Smooth muscle cell (in vitro differentiated cells): ENCODE measurements around the gene DDIT4. TPM values are rescaled to one million over a fixed set of nuclear protein-coding genes. Genes with fewer than 3 reads are reported as not detected.

ENCODE experiments used
- DNase-seq: peaks from one replicate; lab custom pipeline; 2025; ENCODE audit not compliant: unreplicated experiment; lab: John Stamatoyannopoulos, UW
- H2AFZ ChIP-seq: fragments of 200-600 bp; sonication (generic); 2 replicates; pipeline ENCODE4 v1.6.0; 2016; ENCODE audit warnings: antibody characterized with exemption, low read depth, mild to moderate bottlenecking
- H3F3A ChIP-seq: fragments of 200-600 bp; sonication (generic); 2 replicates; pipeline ENCODE4 v1.6.0; 2017; ENCODE audit warnings: antibody characterized with exemption, low read depth
- H3K27ac ChIP-seq: fragments of 200-600 bp; sonication (generic); 2 replicates; pipeline ENCODE4 v1.5.1; 2016; ENCODE audit warnings: low read depth, mild to moderate bottlenecking
- H3K27me3 ChIP-seq: fragments of 200-600 bp; sonication (generic); 2 replicates; pipeline ENCODE4 v1.6.1; 2016; ENCODE audit warnings: low read depth, mild to moderate bottlenecking
- H3K36me3 ChIP-seq: fragments of 200-600 bp; sonication (generic); 2 replicates; pipeline ENCODE4 v1.5.1; 2016; ENCODE audit warnings: low read depth
- H3K4me1 ChIP-seq: fragments of 200-600 bp; sonication (generic); 2 replicates; pipeline ENCODE4 v1.5.1; 2016; ENCODE audit warnings: low read depth
- H3K4me2 ChIP-seq: fragments of 200-600 bp; sonication (generic); 2 replicates; pipeline ENCODE4 v1.6.0; 2016; ENCODE audit warnings: mild to moderate bottlenecking
- H3K4me3 ChIP-seq: fragments of 200-600 bp; sonication (generic); 2 replicates; pipeline ENCODE4 v1.5.1; 2016; ENCODE audit warnings: mild to moderate bottlenecking
- H3K79me2 ChIP-seq: fragments of 200-600 bp; sonication (generic); 2 replicates; pipeline ENCODE4 v1.6.0; 2016; ENCODE audit warnings: low read depth, mild to moderate bottlenecking
- H3K9ac ChIP-seq: fragments of 200-600 bp; sonication (generic); 2 replicates; pipeline ENCODE4 v1.6.0; 2016; ENCODE audit warnings: low read depth
- H3K9me3 ChIP-seq: fragments of 200-600 bp; sonication (generic); replicated peaks from 2 replicates; pipeline ENCODE4 v1.5.1; 2016; ENCODE audit warnings: low read depth
- H4K20me1 ChIP-seq: fragments of 200-600 bp; sonication (generic); 2 replicates; pipeline ENCODE4 v1.6.0; 2016; ENCODE audit warnings: low read depth
- WGBS: methylation state at CpG from one replicate; pipeline ENCODE4 v1.1.7; 2016; ENCODE audit warnings: low lambda C conversion rate; 5-methylcytosine and 5-hydroxymethylcytosine counted together
- polyA plus RNA-seq: library from polyadenylated mRNA; unstranded; fragments of >200 nt; fragmentation: Nextera tagmentation; extraction: Ambion mirVana; gene quantifications from 2 replicates; pipeline ENCODE4 v1.2.1, GENCODE V29; 2016
- total RNA-seq: library from RNA; depleted of rRNA; stranded (reverse); fragments of >200 nt; gene quantifications from 2 replicates; pipeline ENCODE4 v1.2.3, GENCODE V29; 2014
- TF ChIP-seq, protein P1 (sequence below): fragments of 200-600 bp; sonication (generic); IDR thresholded peaks from 2 replicates; pipeline ENCODE4 v1.5.1; 2017; ENCODE audit warnings: borderline replicate concordance, mild to moderate bottlenecking, antibody characterized with exemption; ENCODE audit not compliant: insufficient read depth, poor library complexity, severe bottlenecking

The DDIT4 gene
- total and polyA plus RNA-seq, 2 experiments from 2014 or later = 198 to 248 TPM

DNA sequence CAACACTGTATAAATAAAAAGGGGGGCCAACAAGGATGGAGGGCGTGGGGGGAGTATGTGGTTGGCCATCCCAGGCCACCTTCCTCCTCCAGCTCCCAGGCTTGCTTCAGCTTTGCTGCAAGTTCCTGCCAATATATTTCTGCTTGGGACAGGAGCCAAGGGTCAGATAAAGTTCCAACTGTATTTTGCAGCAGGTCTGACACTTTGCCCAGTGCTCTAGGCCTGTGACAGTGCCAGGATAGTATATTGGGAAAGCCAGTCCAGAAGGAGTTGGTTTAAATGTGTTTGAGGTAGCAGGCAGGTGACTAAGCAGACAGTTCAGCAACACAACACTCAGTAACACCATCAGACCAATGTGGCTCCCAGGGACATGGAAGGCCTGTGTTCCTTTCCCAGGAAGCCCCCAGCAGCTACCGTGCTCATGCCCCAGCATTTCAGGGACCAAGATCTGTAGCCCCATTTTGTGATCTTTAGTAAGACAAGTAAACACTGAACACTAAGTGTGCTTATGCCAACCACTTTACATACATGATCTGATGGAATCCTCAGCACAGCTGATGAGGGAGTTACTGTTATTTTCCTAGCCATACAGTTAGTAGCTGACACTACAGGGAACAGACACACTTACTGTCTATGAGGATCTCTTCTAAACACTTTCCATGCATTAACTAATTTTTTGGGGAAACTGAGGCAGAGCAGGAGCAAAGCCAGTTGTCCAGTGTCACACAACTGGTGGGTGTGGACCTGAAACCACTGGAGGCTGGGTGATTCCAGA is 42.1 kb downstream of the DDIT4 start:
- H3K9ac ChIP-seq = no peak overlapping the region
- H3K27me3 ChIP-seq = no peaks in the 10 kb centered on the region
- H3K4me3 ChIP-seq = no peak overlapping the region
- no peak overlapping the region for H2AFZ ChIP-seq
- TF ChIP-seq, protein P1, sequence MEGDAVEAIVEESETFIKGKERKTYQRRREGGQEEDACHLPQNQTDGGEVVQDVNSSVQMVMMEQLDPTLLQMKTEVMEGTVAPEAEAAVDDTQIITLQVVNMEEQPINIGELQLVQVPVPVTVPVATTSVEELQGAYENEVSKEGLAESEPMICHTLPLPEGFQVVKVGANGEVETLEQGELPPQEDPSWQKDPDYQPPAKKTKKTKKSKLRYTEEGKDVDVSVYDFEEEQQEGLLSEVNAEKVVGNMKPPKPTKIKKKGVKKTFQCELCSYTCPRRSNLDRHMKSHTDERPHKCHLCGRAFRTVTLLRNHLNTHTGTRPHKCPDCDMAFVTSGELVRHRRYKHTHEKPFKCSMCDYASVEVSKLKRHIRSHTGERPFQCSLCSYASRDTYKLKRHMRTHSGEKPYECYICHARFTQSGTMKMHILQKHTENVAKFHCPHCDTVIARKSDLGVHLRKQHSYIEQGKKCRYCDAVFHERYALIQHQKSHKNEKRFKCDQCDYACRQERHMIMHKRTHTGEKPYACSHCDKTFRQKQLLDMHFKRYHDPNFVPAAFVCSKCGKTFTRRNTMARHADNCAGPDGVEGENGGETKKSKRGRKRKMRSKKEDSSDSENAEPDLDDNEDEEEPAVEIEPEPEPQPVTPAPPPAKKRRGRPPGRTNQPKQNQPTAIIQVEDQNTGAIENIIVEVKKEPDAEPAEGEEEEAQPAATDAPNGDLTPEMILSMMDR = no peak
- no peaks in the 10 kb centered on the region for H3K9me3 ChIP-seq
- H4K20me1 ChIP-seq = no peaks in the 10 kb centered on the region
- DNase-seq = no peak
- no peaks in the 10 kb centered on the region for H3K79me2 ChIP-seq
- H3K4me1 ChIP-seq = peaks cover 8% of the 10 kb centered on the region
- peaks cover 8% of the 10 kb centered on the region for H3F3A ChIP-seq
- H3K27ac ChIP-seq = no peak overlapping the region
- 93% methylated on average over 2 of the region's 2 CpGs for WGBS
- no peaks in the 10 kb centered on the region for H3K36me3 ChIP-seq
- no peak overlapping the region for H3K4me2 ChIP-seq

DNA sequence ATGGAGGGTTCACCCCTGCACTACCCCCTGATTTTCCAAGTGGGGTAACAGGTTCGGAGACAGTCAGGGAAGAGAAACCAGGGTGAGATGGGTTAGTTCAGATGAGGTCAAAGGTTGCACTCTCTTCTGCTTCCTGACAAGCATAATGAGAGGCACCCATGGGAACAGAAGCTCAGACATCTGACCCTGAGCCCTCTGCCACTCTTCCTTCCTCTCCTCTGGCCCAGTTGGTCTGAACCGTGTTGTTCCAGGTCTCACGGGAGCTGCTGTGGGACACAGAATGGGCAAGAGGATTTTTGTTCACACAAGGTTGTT is 42.6 kb downstream of the DDIT4 start:
- DNase-seq = no peak
- Histone ChIP-seq H3K36me3 (no peaks in the 10 kb centered on the region), H4K20me1 (no peaks in the 10 kb centered on the region), H3F3A (peaks cover 9% of the 10 kb centered on the region), H3K9me3 (no peaks in the 10 kb centered on the region), H3K4me2 (no peak overlapping the region), H3K27me3 (no peaks in the 10 kb centered on the region), H3K4me3 (no peak overlapping the region), H2AFZ (no peak overlapping the region), H3K27ac (no peak overlapping the region), H3K9ac (no peak overlapping the region), H3K4me1 (peaks cover 13% of the 10 kb centered on the region), H3K79me2 (no peaks in the 10 kb centered on the region)
- 94% methylated on average over 3 of the region's 3 CpGs for WGBS
- TF ChIP-seq, protein P1 = no peak

DNA sequence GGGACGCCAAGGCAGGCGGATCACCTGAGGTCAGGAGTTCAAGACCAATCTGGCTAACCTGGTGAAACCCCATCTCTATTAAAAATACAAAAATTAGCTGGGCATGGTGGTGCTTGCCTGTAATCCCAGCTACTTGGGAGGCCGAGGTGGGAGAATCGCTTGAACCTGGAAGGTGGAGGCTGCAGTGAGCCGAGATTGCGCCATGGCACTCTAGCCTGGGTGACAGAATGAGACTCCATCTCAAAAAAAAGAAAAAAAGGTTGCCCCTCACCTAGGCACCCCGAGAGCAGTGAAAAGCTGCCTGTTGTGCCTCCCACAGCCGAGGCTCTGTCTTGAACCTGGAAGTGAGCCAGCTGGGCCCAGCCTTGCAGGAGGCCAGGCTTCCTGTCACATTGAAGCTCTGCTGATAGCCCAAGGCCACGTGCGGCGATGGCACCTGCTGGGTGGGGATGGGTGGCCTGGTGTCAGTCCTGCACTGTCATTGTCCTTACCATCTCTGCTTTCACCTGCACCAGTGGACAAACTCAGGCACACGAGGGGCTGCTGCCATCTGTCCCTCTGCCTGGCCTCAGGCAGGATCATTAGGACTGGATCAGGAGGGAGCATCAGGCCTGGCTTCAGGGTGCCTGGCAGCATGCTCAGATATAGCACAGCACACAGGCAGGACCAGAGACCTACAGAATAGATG is 43.2 kb downstream of the DDIT4 start:
- Histone ChIP-seq H3K36me3 (no peaks in the 10 kb centered on the region), H3K9ac (no peak overlapping the region), H3K27me3 (no peaks in the 10 kb centered on the region), H3K27ac (no peak overlapping the region), H4K20me1 (no peaks in the 10 kb centered on the region), H3K9me3 (no peaks in the 10 kb centered on the region), H3K4me2 (no peak overlapping the region), H3K4me3 (no peak overlapping the region), H3K4me1 (peaks cover 16% of the 10 kb centered on the region), H3K79me2 (no peaks in the 10 kb centered on the region), H2AFZ (no peak overlapping the region), H3F3A (peaks cover 15% of the 10 kb centered on the region)
- no peak for DNase-seq
- 85% methylated on average over 12 of the region's 12 CpGs for WGBS
- TF ChIP-seq, protein P1 = no peak
